Right ventricle myocardium inferior (tissue), 1 donor: ENCODE results near the gene RTL1. TPM values are rescaled to one million over a fixed set of nuclear protein-coding genes. Genes with fewer than 3 reads are reported as not detected.

Experiments used
- ATAC-seq: fragments of 200-7000 bp; cut with Tn5 transposase; one replicate; pipeline ENCODE4 v1.9.1; 2020; ENCODE audit warnings: mild to moderate bottlenecking, moderate library complexity
- DNase-seq: peaks from one replicate; pipeline ENCODE4 v3.0.0; 2021; ENCODE audit errors: missing footprints
- intact Hi-C: fragments of 100-400 bp; cut with DNase I; formaldehyde crosslinking; loops from one replicate; pipeline ENCODE4 v1.11.0; 2022
- total RNA-seq: library from RNA; stranded (reverse); fragmentation: NEBNext Ultra II Directional; extraction: Animal tissue kit (Norgen Biotek cat#: 25700); gene quantifications from one replicate; pipeline ENCODE4 v1.2.1, GENCODE V29; 2021
- donor health status: DM: no; HTN: yes; CAD: no; lungs with severe emphysema.

RTL1 gene
- total RNA-seq, 1 donor from 2014 or later = not detected

GRCh38 chr14:100899884-100900771 is 3.4 kb downstream of the RTL1 start:
- intact Hi-C loops = no loop called here
- DNase-seq (no peak), ATAC-seq (peak; percentile 78)

GRCh38 chr14:100898935-100899883 is 4.3 kb downstream of the RTL1 start:
- ATAC-seq = peak; percentile 60
- intact Hi-C loops = no loop called here
- no peak for DNase-seq

- DNase-seq (no peak), ATAC-seq (no peak)
- intact Hi-C loops = no loop called here
Measured at GRCh38 chr14:100898465-100898864, 5.1 kb downstream of the RTL1 start.

GRCh38 chr14:100896369-100897060 is 7.0 kb downstream of the RTL1 start:
- no peak for ATAC-seq
- intact Hi-C loops = no loop called here
- no peak for DNase-seq

- DNase-seq (no peak), ATAC-seq (no peak)
- intact Hi-C loops = no loop called here
Measured at GRCh38 chr14:100895411-100895810, 8.1 kb downstream of the RTL1 start.

GRCh38 chr14:100894416-100894815 is 9.1 kb downstream of the RTL1 start:
- DNase-seq (no peak), ATAC-seq (no peak)
- intact Hi-C loops = no loop called here

- intact Hi-C loops = no loop called here
- ATAC-seq = no peak
- DNase-seq = no peak
Measured at GRCh38 chr14:100893760-100894159, 9.8 kb downstream of the RTL1 start.

GRCh38 chr14:100893228-100893601 is 10.3 kb downstream of the RTL1 start:
- no peak for ATAC-seq
- intact Hi-C loops = no loop called here
- DNase-seq = no peak

GRCh38 chr14:100892496-100893227 is 10.9 kb downstream of the RTL1 start:
- intact Hi-C loops = no loop called here
- ATAC-seq (no peak), DNase-seq (no peak)

GRCh38 chr14:100891501-100892445 is 11.7 kb downstream of the RTL1 start:
- intact Hi-C loops = no loop called here
- DNase-seq (no peak), ATAC-seq (no peak)

- intact Hi-C loops = no loop called here
- no peak for ATAC-seq
- DNase-seq = no peak
Measured at GRCh38 chr14:100891051-100891450, 12.5 kb downstream of the RTL1 start.

- no peak for ATAC-seq
- intact Hi-C loops = no loop called here
- peak; percentile 46 for DNase-seq
Measured at GRCh38 chr14:100890061-100890850, 13.3 kb downstream of the RTL1 start.

GRCh38 chr14:100889641-100890040 is 13.9 kb downstream of the RTL1 start:
- ATAC-seq (no peak), DNase-seq (no peak)
- intact Hi-C loops = no loop called here

GRCh38 chr14:100888789-100889315 is 14.7 kb downstream of the RTL1 start:
- DNase-seq = no peak
- no peak for ATAC-seq
- intact Hi-C loops = no loop called here

- intact Hi-C loops = no loop called here
- ATAC-seq (no peak), DNase-seq (no peak)
Measured at GRCh38 chr14:100887728-100888335, 15.7 kb downstream of the RTL1 start.

- ATAC-seq (peak; percentile 12), DNase-seq (no peak)
- intact Hi-C loops = no loop called here
Measured at GRCh38 chr14:100885617-100886016, 17.9 kb downstream of the RTL1 start.
